A673 (cell line): ENCODE measurements around the gene IGFBP1.
"Not testable (repeated sequence)": the region's sequence is repeated elsewhere in the genome, so short reads cannot be mapped to it uniquely, and the experiment has no call there.

Experiments
- EZH2 ChIP-seq: fragments of 200-600 bp; sonication (generic); IDR thresholded peaks from 2 replicates; pipeline ENCODE4 v1.6.1; 2017; ENCODE audit warnings: borderline replicate concordance, low read depth, mild to moderate bottlenecking, mixed read lengths, antibody characterized with exemption, low read length; ENCODE audit not compliant: poor library complexity, severe bottlenecking
- TF ChIP-seq, protein P1 (sequence below): fragments of 300-800, 200-600 bp; sonication (generic); conservative IDR thresholded peaks from 2 replicates; pipeline ENCODE4 v1.5.1; 2017; ENCODE audit warnings: low read depth, mild to moderate bottlenecking, antibody characterized with exemption, low read length, moderate library complexity, mixed read lengths

DNA sequence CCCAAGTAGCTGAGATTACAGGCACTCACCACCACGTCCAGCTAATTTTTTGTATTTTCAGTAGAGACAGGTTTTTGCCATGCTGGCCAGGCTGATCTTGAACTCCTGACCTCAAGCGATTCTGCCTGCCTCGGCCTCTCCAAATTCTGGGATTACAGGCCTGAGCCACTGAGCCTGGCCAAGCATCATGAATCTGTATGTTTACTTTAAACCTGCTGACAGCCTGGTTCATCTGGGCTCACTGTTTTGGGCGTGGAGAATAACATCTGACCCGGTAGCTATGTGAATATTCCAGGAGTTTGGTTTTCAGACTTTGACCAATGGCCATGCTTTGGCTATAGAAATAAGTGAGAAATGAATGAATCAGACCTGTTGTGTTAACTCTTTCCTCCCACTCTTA is 41.8 kb upstream of the IGFBP1 start:
- TF ChIP-seq, protein P1, sequence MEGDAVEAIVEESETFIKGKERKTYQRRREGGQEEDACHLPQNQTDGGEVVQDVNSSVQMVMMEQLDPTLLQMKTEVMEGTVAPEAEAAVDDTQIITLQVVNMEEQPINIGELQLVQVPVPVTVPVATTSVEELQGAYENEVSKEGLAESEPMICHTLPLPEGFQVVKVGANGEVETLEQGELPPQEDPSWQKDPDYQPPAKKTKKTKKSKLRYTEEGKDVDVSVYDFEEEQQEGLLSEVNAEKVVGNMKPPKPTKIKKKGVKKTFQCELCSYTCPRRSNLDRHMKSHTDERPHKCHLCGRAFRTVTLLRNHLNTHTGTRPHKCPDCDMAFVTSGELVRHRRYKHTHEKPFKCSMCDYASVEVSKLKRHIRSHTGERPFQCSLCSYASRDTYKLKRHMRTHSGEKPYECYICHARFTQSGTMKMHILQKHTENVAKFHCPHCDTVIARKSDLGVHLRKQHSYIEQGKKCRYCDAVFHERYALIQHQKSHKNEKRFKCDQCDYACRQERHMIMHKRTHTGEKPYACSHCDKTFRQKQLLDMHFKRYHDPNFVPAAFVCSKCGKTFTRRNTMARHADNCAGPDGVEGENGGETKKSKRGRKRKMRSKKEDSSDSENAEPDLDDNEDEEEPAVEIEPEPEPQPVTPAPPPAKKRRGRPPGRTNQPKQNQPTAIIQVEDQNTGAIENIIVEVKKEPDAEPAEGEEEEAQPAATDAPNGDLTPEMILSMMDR: not testable (repeated sequence)
- TF ChIP-seq EZH2: not testable (repeated sequence)
